GM12801 (cell line): ENCODE measurements around the gene FTL.

Experiments
- TF ChIP-seq, protein P1 (sequence below): IDR thresholded peaks from one replicate; pipeline ENCODE4 v1.5.1; 2011; ENCODE audit warnings: control low read depth; ENCODE audit not compliant: insufficient read length; ENCODE audit errors: extremely low read depth

FTL gene

GRCh38 chr19:48935864-48936263 lies 29.2 kb upstream of the FTL start:
- TF ChIP-seq, protein P1, sequence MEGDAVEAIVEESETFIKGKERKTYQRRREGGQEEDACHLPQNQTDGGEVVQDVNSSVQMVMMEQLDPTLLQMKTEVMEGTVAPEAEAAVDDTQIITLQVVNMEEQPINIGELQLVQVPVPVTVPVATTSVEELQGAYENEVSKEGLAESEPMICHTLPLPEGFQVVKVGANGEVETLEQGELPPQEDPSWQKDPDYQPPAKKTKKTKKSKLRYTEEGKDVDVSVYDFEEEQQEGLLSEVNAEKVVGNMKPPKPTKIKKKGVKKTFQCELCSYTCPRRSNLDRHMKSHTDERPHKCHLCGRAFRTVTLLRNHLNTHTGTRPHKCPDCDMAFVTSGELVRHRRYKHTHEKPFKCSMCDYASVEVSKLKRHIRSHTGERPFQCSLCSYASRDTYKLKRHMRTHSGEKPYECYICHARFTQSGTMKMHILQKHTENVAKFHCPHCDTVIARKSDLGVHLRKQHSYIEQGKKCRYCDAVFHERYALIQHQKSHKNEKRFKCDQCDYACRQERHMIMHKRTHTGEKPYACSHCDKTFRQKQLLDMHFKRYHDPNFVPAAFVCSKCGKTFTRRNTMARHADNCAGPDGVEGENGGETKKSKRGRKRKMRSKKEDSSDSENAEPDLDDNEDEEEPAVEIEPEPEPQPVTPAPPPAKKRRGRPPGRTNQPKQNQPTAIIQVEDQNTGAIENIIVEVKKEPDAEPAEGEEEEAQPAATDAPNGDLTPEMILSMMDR = no peak

GRCh38 chr19:48938256-48938655 lies 26.9 kb upstream of the FTL start:
- TF ChIP-seq, protein P1 = no peak

GRCh38 chr19:48940902-48941301 lies 24.2 kb upstream of the FTL start:
- TF ChIP-seq, protein P1 = no peak

DNA sequence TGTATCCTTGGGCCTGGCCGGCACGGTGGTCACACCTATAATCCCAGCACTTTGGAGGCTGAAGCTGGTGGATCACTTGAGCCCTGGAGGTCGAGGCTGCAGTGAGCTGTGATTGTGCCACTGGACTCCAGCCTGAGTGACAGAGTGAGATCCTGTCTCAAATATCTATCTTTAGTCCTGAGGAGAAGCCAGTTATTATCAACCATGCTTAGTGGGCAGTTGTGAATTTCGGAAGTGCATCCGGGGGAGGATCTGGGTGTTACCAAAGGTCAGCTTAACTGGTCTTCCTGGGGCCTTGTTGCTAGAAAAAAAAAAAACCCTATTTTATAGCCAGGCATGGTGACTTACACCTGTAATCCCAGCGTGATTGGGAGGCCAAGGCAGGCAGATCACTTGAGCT lies 22.0 kb upstream of the FTL start:
- TF ChIP-seq, protein P1 = no peak

GRCh38 chr19:48945415-48945814 lies 19.7 kb upstream of the FTL start:
- TF ChIP-seq, protein P1 = no peak

GRCh38 chr19:48945817-48946216 lies 19.3 kb upstream of the FTL start:
- TF ChIP-seq, protein P1 = no peak

GRCh38 chr19:48946463-48947257 lies 18.4 kb upstream of the FTL start:
- TF ChIP-seq, protein P1 = no peak
